Fibroblast of peridontal ligament (primary cell): ENCODE results near the gene NQO2.
"Not testable (repeated sequence)": the region's sequence is repeated elsewhere in the genome, so short reads cannot be mapped to it uniquely, and the experiment has no call there.

Experiments used
- DNase-seq: peaks from one replicate; pipeline ENCODE4 v3.0.0-alpha.2; 2010; ENCODE audit errors: extremely low read depth

NQO2 gene

GRCh38 chr6:3013901-3014674 is 14.4 kb downstream of the NQO2 start:
- DNase-seq: no peak

GRCh38 chr6:3014675-3015066 is 15.0 kb downstream of the NQO2 start:
- DNase-seq: no peak

- DNase-seq: no peak
These were observed 15.4 kb downstream of the NQO2 start for GRCh38 chr6:3015144-3015543.

- DNase-seq: no peak
These were observed 17.0 kb downstream of the NQO2 start for GRCh38 chr6:3016473-3017280.

DNA sequence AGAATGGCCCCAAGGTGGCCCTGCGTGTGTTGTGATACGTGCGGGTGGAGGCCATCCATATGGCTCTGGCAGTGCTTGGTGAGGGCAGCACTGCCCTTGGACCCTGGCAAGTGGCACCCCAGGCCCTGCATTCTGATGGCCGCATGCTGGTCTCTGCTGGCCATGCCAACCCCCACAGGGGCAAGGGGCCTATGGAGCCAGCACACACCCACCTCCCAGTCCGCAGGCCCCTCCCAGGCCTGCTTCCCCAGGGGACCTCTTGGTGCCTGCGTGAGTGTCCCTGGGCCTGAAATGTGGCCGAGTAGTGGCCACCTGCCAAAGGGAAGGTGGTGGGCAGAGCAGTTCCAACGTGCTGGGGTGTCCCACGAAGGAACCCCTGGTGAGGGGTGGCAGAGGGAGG is 17.6 kb downstream of the NQO2 start:
- DNase-seq: no peak

- DNase-seq: no peak
These were observed 19.4 kb downstream of the NQO2 start for GRCh38 chr6:3019065-3019464.

- DNase-seq: no peak
These were observed 20.1 kb downstream of the NQO2 start for GRCh38 chr6:3019749-3020320.

DNA sequence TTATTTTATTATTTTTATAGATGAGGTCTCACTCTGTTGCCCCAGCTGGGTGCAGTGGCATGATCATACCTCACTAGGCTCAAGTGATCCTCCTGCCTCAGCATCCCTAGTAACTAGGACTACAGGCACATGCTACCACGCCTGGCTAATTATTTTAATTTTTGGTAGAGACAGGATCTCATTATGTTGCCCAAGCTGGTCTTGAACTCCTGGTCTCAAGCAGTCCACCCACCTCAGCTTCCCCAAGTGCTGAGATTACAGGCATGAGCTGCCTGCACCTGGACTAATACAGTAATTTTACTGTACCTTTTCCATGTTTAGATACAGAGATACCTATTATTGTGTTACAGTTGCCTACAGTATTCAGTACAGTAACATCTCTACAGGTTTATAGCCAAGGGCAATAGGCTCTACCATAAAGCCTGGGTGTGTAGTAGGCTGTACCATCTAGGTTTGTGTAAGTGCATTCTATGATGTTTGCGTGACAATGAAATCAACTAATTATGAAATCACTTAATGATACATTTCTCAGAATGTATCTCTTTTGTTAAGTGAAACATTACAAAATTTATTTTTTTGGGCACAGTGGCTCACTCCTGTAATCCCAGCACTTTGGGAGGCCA is 21.4 kb downstream of the NQO2 start:
- DNase-seq: not testable (repeated sequence)

- no peak for DNase-seq
These were observed 23.3 kb downstream of the NQO2 start for GRCh38 chr6:3022765-3023662.

DNA sequence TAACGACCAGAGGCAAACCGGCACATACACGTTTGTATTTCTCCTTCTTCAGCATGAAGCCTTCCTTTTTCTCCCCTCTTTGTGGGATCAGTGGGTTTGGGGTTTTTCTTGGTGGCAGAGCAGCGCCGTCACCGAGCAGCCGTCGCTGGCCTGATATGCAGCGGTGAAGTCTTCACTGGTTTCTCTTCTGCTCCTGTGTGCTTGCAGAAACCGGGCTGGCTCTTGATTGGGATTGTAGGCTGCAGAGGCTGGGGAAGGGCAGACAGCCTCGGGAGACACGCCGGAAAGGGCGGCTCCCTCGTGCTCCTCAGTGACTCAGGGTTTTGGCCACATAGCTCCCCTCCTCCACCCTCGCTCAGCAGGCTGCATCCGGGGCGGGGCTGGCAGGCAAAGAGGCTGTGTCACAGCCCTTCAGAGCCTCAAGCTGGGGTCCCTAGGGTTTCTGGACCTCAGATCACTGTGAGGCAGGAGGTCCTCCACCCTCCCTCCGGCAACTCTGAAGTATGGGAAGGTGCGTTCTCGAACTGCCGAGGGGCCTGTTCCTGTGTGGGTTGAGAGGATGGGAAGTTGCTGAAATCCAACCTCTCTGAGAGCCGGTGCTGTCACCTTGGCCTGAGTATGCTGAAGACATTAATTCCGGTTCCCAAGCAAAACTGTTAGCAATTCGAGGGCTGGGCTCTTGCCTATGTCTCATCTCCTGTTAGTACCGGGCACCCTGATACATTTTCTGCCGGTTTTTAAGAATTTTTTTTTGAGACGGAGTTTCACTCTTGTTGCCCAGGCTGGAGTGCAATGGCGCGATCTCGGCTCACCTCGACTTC is 24.2 kb downstream of the NQO2 start:
- peak; percentile 87 for DNase-seq

- DNase-seq: peak; percentile 14
These were observed 27.3 kb downstream of the NQO2 start for GRCh38 chr6:3026791-3027626.

GRCh38 chr6:3028156-3028555 is 28.5 kb downstream of the NQO2 start:
- DNase-seq: not testable (repeated sequence)

DNA sequence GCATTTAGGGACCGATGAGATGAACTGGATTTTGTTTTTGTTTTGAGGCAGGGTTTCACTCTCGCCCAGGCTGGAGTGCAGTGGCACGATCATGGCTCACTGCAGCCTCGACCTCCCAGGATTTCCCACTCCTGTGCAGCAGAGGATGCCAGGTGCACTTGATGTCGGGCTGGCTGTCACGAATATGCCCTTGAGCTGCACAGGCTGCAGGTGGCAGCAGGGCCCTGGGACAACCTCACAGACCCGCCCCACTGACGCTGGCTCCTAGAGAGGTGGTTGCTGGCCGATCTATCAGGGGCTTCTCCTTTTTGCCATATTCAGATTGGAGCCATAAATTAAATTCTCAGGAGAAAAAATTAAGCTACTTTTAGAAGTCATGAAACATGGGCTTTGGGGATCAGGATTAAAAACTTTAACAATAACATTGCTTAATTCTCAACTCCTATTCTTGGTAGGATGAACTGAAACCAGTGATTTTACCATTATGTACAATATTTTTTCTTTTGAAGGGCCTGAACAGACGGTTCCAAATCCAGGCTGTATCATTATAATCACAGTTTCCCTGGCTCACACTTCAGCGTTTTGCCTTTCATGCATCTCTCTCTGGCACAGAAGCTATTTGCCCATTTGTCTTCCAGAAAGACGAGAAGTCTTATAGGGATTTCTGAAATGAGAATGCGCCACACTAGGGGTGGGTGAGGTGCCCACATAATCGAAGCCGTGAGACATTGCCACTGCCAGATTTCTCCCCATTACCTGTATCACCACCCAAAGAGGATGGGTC is 32.4 kb downstream of the NQO2 start:
- no peak for DNase-seq

GRCh38 chr6:3032986-3033385 is 33.3 kb downstream of the NQO2 start:
- no peak for DNase-seq

GRCh38 chr6:3033652-3034051 is 34.0 kb downstream of the NQO2 start:
- DNase-seq: no peak

GRCh38 chr6:3035397-3035796 is 35.7 kb downstream of the NQO2 start:
- no peak for DNase-seq

- no peak for DNase-seq
These were observed 37.4 kb downstream of the NQO2 start for GRCh38 chr6:3036861-3037637.
